Epithelial cell of proximal tubule (primary cell): ENCODE results near the gene NT5C1A. TPM values are rescaled to one million over a fixed set of nuclear protein-coding genes. Genes with fewer than 3 reads are reported as not detected.

Experiments used
- DNase-seq: peaks from one replicate; pipeline ENCODE4 v3.0.0-alpha.2; 2011; ENCODE audit warnings: low read depth
- H3K4me3 ChIP-seq: 2 replicates; pipeline ENCODE4 v1.5.1; 2011; ENCODE audit warnings: low read depth, mild to moderate bottlenecking, low read length
- CTCF ChIP-seq: conservative IDR thresholded peaks from 2 replicates; pipeline ENCODE4 v1.5.1; 2012; ENCODE audit warnings: low read depth, mild to moderate bottlenecking, low read length
- total RNA-seq: library from RNA; depleted of rRNA; stranded (reverse); fragments of >200 nt; gene quantifications from 2 replicates; pipeline ENCODE4 v1.2.3, GENCODE V29; 2015

Gene NT5C1A
- total RNA-seq, 1 donor from 2014 or later: not detected

GRCh38 chr1:39690794-39691382 is 19.0 kb upstream of the NT5C1A start:
- H3K4me3 ChIP-seq: peak overlapping the region; percentile 29
- DNase-seq: no peak
- TF ChIP-seq CTCF: no peak

- no peak for DNase-seq
- H3K4me3 ChIP-seq: no peak overlapping the region
- no peak for TF ChIP-seq CTCF
Measured at GRCh38 chr1:39690225-39690624, 18.3 kb upstream of the NT5C1A start.

GRCh38 chr1:39689635-39690034 is 17.7 kb upstream of the NT5C1A start:
- TF ChIP-seq CTCF: no peak
- H3K4me3 ChIP-seq: no peak overlapping the region
- no peak for DNase-seq

DNA sequence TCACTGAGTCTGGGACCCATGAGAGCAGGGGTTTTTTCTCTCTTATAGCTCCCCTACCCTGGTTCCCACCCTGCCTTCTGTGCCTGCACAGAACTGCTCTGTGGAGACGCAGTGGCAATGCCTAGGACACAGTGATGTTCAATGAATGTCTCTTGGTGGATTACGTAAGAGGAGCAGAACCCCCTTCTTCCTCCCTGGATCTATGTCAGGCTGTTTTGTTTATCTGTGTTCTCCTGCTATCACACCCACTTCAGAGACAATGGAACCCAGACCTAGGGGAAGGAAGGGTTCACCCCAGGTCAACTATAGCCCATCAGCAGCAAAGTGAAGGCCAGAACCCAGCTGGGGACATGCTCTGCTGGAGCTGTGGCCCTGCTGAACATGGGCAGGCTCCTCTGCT is 17.3 kb upstream of the NT5C1A start:
- no peak for DNase-seq
- no peak for TF ChIP-seq CTCF
- H3K4me3 ChIP-seq: no peak overlapping the region

DNA sequence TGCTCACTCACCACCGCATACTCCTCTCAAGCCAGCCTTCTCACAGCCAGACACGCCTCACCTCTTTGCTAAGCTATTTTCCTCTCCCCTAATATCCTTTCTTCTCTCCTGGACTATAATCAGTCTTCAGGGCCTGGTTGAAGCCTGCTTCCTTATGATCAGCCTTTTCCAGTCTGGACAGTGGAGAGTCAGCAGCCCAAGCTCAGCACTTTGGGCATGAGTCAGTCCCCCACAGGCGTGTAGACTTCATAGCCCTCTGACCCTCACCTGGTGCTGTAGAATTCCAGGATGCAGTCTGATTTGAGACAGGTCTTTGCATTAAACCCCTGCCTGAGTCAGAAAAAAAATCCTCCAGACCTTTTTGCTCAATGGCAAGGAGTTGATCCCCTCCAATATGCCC is 16.8 kb upstream of the NT5C1A start:
- H3K4me3 ChIP-seq: no peak overlapping the region
- no peak for TF ChIP-seq CTCF
- DNase-seq: peak; percentile 0

- DNase-seq: no peak
- H3K4me3 ChIP-seq: no peak overlapping the region
- TF ChIP-seq CTCF: no peak
Measured at GRCh38 chr1:39687243-39687642, 15.3 kb upstream of the NT5C1A start.

DNA sequence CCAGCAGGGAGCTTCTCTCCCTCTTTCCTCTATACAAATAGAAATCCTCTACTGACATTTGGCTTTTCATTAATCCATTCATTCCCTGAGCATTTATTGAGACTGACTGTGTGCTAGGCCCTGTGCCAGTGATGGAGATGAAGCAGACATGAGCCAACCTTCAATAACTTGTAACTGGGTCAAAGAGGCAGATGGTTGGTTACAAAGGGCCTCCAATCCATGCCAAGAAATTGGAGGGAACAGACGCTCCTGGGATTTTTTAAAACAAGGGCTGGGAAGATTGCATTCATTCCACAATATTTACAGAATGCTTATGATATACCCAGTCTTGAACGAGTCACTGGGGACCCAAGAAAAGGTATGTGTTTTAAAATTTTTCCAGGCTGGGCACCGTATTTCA is 13.2 kb upstream of the NT5C1A start:
- TF ChIP-seq CTCF: no peak
- H3K4me3 ChIP-seq: no peak overlapping the region
- no peak for DNase-seq
